Fibroblast of villous mesenchyme (primary cell): ENCODE measurements around the gene MAP3K14. TPM values are rescaled to one million over a fixed set of nuclear protein-coding genes. Genes with fewer than 3 reads are reported as not detected.

Experiments used
- DNase-seq: peaks from one replicate; pipeline ENCODE4 v3.0.0-alpha.2; 2010; ENCODE audit warnings: low read depth
- H3K4me3 ChIP-seq: 2 replicates; pipeline ENCODE4 v1.5.1; 2011; ENCODE audit warnings: low read depth, mild to moderate bottlenecking, low read length
- CTCF ChIP-seq: IDR thresholded peaks from 2 replicates; pipeline ENCODE4 v1.5.1; 2012; ENCODE audit warnings: low read depth, mild to moderate bottlenecking, low read length; ENCODE audit not compliant: insufficient read depth
- total RNA-seq: library from RNA; depleted of rRNA; stranded (reverse); fragments of >200 nt; gene quantifications from 2 replicates; pipeline ENCODE4 v1.2.3, GENCODE V29; 2012

Gene MAP3K14
- total RNA-seq, 1 donor = 1.7 TPM

- H3K4me3 ChIP-seq = no peak overlapping the region
- DNase-seq = no peak
- TF ChIP-seq CTCF = no peak
Observed at GRCh38 chr17:45339646-45340605, 23.1 kb upstream of the MAP3K14 start.

GRCh38 chr17:45338996-45339535, 22.2 kb upstream of the MAP3K14 start:
- DNase-seq = no peak
- no peak for TF ChIP-seq CTCF

GRCh38 chr17:45338023-45338781, 21.4 kb upstream of the MAP3K14 start:
- TF ChIP-seq CTCF = no peak
- no peak for DNase-seq
- no peak overlapping the region for H3K4me3 ChIP-seq

More at GRCh38 chr17:45338996-45339535, 22.2 kb upstream of the MAP3K14 start:
- no peak overlapping the region for H3K4me3 ChIP-seq

GRCh38 chr17:45336390-45337182, 19.8 kb upstream of the MAP3K14 start:
- no peak for TF ChIP-seq CTCF
- H3K4me3 ChIP-seq = no peak overlapping the region
- DNase-seq = no peak

- TF ChIP-seq CTCF = no peak
- no peak overlapping the region for H3K4me3 ChIP-seq
- no peak for DNase-seq
Observed at GRCh38 chr17:45335721-45336120, 18.9 kb upstream of the MAP3K14 start.
